HFFc6 (cell line): ENCODE measurements around the gene RLN3. TPM values are rescaled to one million over a fixed set of nuclear protein-coding genes. Genes with fewer than 3 reads are reported as not detected.

Source experiments
- DNase-seq: peaks from one replicate; pipeline ENCODE4 v3.0.0-alpha.2; 2018
- H3K27ac Mint-ChIP-seq: 2 replicates; pipeline ENCODE4 v1.8.0; 2020; ENCODE audit warnings: mild to moderate bottlenecking, mixed read lengths
- H3K27me3 Mint-ChIP-seq: 2 replicates; pipeline ENCODE4 v1.8.0; 2021; ENCODE audit warnings: mild to moderate bottlenecking, moderate library complexity, mixed read lengths; ENCODE audit not compliant: insufficient read depth
- H3K36me3 Mint-ChIP-seq: 2 replicates; pipeline ENCODE4 v1.8.0; 2021; ENCODE audit warnings: low read depth, mixed read lengths
- H3K4me1 Mint-ChIP-seq: 2 replicates; pipeline ENCODE4 v1.8.0; 2020; ENCODE audit warnings: low read depth, mixed read lengths
- H3K4me3 Mint-ChIP-seq: 2 replicates; pipeline ENCODE4 v1.8.0; 2020; ENCODE audit warnings: mild to moderate bottlenecking, moderate library complexity, mixed read lengths
- H3K9me3 Mint-ChIP-seq: 2 replicates; pipeline ENCODE4 v1.8.0; 2020; ENCODE audit warnings: mild to moderate bottlenecking, mixed read lengths
- total RNA-seq, 6 experiments: library from RNA; stranded (reverse); fragmentation: NEBNext Ultra II Directional; extraction: Animal tissue kit (Norgen Biotek cat#: 25700); gene quantifications; 2 replicates in 1 of 6; 3 replicates in 5 of 6; pipeline ENCODE4 v1.2.3, GENCODE V29; 2021
- TF ChIP-seq, protein P1 (sequence below): fragments of 200-600 bp; sonication (generic); IDR thresholded peaks from 2 replicates; pipeline ENCODE4 v1.5.0; 2021; ENCODE audit warnings: antibody characterized with exemption, mild to moderate bottlenecking

The RLN3 gene
- total RNA-seq, 6 experiments from 2014 or later, result not detected

DNA sequence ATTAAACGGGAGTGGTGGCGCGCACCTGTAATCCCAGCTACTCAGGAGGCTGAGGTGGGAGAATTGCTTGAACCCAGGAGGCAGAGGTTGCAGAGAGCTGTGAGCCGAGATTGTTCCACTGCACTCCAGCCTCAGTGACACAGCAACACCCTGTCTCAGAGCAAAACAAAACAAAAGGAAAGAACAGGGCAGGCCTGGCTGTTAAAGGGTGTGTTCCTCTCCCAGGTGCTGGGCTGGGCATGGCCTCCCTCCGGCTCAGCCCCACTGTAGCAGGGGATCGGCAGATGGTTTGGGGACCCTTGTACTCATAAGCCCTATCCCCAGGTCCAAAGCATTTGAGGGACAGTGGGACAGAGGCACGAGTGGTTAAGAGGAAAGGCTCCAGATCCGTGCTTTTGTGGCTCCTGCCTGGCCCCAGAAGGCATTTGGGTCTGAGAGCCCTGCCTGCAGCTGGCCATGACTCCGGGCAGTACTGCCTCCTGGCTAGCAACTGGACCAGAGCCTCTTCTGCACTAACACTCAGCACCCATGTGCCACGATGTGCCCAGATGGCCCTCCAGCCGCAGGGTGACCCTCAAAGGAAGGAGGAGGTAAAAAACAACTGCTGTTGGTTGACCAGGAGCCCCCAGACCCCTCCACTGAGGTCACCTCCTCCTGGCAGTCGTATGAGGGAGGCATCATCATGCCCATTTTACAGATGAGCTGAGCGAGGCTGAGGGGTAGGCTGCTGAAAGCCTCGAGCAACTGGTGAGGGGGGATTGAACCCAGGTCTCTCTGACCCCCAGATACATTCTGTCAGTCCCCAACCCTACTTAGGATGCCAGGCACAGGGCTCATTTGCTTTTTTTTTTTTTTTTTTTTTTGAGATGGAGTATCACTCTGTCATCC is 31.8 kb upstream of the RLN3 start:
- no peak overlapping the region for H3K27ac Mint-ChIP-seq
- TF ChIP-seq, protein P1, sequence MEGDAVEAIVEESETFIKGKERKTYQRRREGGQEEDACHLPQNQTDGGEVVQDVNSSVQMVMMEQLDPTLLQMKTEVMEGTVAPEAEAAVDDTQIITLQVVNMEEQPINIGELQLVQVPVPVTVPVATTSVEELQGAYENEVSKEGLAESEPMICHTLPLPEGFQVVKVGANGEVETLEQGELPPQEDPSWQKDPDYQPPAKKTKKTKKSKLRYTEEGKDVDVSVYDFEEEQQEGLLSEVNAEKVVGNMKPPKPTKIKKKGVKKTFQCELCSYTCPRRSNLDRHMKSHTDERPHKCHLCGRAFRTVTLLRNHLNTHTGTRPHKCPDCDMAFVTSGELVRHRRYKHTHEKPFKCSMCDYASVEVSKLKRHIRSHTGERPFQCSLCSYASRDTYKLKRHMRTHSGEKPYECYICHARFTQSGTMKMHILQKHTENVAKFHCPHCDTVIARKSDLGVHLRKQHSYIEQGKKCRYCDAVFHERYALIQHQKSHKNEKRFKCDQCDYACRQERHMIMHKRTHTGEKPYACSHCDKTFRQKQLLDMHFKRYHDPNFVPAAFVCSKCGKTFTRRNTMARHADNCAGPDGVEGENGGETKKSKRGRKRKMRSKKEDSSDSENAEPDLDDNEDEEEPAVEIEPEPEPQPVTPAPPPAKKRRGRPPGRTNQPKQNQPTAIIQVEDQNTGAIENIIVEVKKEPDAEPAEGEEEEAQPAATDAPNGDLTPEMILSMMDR, result no peak
- DNase-seq, result no peak
- no peaks in the 10 kb centered on the region; the same call in 1 of the 2 replicates for H3K27me3 Mint-ChIP-seq
- peaks cover 11% of the 10 kb centered on the region for H3K9me3 Mint-ChIP-seq
- no peaks in the 10 kb centered on the region; the same call in 1 of the 2 replicates for H3K4me1 Mint-ChIP-seq
- no peak overlapping the region for H3K4me3 Mint-ChIP-seq
- H3K36me3 Mint-ChIP-seq, result peaks cover 10% of the 10 kb centered on the region

DNA sequence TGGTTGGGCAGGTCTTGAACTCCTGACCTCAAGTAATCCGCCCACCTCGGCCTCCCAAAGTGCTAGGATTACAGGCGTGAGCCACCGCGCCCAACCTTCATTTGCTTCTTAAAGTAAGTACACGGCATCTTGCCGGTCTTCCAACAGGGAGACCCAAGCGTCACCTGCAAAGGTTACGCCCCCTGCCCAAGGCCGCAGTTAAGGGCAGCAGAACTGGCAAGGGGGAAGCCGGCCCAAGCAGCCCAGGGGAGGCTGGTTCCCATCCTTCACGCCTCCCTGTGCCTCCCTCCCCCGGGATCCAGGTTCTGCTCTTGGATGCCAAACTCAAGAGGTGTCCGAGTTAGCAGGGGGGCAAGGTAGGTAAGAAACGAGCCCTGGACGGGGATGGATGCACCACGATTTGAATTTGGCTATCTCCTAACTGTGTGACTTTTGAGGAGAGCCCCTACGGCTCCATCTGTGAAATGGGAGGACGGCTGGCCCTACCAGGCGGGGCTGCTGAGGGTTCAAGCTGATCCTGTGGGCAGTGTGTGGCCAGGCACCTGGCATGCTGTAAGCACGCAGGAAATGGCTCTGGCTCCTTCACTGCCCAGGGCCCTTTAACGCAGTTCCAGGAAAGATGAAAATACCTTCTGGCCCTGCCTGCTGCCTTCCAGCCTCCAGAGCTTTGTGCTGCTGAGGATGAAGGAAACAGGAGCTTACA is 30.9 kb upstream of the RLN3 start:
- Mint-ChIP-seq H3K4me1 (no peaks in the 10 kb centered on the region; the same call in 1 of the 2 replicates), H3K4me3 (no peak overlapping the region), H3K27me3 (no peaks in the 10 kb centered on the region; the same call in 1 of the 2 replicates), H3K36me3 (peaks cover 10% of the 10 kb centered on the region), H3K9me3 (peaks cover 11% of the 10 kb centered on the region), H3K27ac (no peak overlapping the region)
- no peak for DNase-seq
- TF ChIP-seq, protein P1, result no peak

DNA sequence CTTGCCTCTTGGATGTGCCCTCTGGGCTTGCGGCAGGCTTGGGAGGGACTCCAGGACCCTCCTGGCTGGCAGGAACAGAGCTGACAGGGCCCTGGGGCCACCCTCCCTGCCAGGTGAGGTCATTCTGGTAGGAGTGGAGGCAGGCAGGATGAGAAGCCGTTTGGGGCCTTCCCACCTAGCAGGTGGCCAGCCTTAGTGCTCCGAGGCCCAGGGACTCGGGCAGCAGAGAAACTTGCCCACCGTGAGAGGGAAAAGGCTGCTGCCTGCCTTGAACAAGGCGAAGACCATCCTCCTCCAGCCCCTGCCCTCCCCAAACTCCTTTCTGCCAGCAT is 30.4 kb upstream of the RLN3 start:
- peaks cover 10% of the 10 kb centered on the region for H3K36me3 Mint-ChIP-seq
- H3K27me3 Mint-ChIP-seq, result no peaks in the 10 kb centered on the region
- no peak for DNase-seq
- TF ChIP-seq, protein P1, result no peak
- H3K4me3 Mint-ChIP-seq, result no peak overlapping the region
- H3K27ac Mint-ChIP-seq, result no peak overlapping the region
- H3K4me1 Mint-ChIP-seq, result no peaks in the 10 kb centered on the region; the same call in 1 of the 2 replicates
- H3K9me3 Mint-ChIP-seq, result peaks cover 11% of the 10 kb centered on the region

DNA sequence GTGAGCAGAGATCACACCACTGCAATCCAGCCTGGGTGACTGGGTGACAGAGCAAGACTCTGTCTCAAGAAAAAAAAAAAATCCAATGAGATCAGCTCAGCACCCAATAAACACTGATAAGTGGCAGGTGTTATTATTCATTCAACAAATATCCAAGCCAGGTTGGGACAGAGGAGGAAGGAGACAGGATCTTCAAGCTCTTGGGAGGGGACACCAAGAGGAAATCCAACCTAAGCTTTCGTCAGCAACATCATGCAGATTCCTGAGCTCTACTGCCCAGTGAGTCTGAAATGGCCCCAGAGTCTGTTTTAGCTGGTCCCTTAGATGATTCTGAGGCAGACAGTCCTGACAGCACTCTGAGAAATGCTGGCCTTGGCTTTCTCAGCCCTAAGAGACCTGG is 29.5 kb upstream of the RLN3 start:
- H3K4me3 Mint-ChIP-seq, result no peak overlapping the region
- H3K36me3 Mint-ChIP-seq, result peaks cover 10% of the 10 kb centered on the region
- no peaks in the 10 kb centered on the region; the same call in 1 of the 2 replicates for H3K4me1 Mint-ChIP-seq
- DNase-seq, result no peak
- H3K9me3 Mint-ChIP-seq, result peaks cover 11% of the 10 kb centered on the region
- no peaks in the 10 kb centered on the region for H3K27me3 Mint-ChIP-seq
- no peak overlapping the region for H3K27ac Mint-ChIP-seq
- TF ChIP-seq, protein P1, result no peak

DNA sequence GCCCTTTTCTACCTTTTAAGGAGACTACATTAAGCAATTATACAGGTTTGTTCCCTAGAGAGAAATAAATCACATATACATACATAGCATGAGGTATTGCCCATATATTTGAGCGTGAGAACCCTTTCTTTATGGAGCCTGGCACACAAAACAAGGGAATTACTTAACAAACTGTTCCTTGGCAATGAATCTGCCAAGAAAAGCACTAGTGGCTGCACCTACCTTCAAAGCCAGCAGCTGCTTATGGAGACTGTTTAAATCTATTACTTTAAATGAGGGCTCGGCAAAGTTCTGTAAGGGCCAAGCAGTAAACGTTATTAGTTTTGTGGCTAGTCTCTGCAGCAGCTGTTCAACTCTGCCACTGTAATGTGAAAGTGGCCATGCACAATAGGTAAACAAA is 28.9 kb upstream of the RLN3 start:
- TF ChIP-seq, protein P1, result no peak
- Mint-ChIP-seq H3K36me3 (peaks cover 10% of the 10 kb centered on the region), H3K4me1 (no peaks in the 10 kb centered on the region; the same call in 1 of the 2 replicates), H3K4me3 (no peak overlapping the region), H3K9me3 (peaks cover 11% of the 10 kb centered on the region), H3K27ac (no peak overlapping the region), H3K27me3 (no peaks in the 10 kb centered on the region)
- no peak for DNase-seq
